ENCODE measurements around the gene YTHDF2. TPM values are rescaled to one million over a fixed set of nuclear protein-coding genes. Genes with fewer than 3 reads are reported as not detected.

The YTHDF2 gene
- total RNA-seq, 1 experiment from 2014 or later, result 200 TPM

- Histone ChIP-seq H2BK120ac (ENCODE audit: low read depth, low read length, poor library complexity, severe bottlenecking) (no peak overlapping the region), H3K79me2 (ENCODE audit: insufficient read depth, low read length) (no peaks in the 10 kb centered on the region), H3K23ac (ENCODE audit: insufficient read length, low read depth, low read length) (no peak overlapping the region), H3K79me1 (ENCODE audit: insufficient read depth, low read depth, low read length, poor library complexity, severe bottlenecking) (no peaks in the 10 kb centered on the region), H3K56ac (ENCODE audit: insufficient read length, low read depth, low read length) (no peak overlapping the region), H3T11ph (ENCODE audit: low read length) (no peak overlapping the region), H2BK15ac (ENCODE audit: low read depth, low read length) (no peak overlapping the region), H2AFZ (ENCODE audit: low read length) (no peak overlapping the region), H2BK5ac (ENCODE audit: insufficient read length, low read length) (no peak overlapping the region), H3K23me2 (ENCODE audit: insufficient read length, low read depth, low read length, poor library complexity, severe bottlenecking) (no peaks in the 10 kb centered on the region), H3K9me3 (ENCODE audit: control insufficient read depth, low read depth, low read length) (no peaks in the 10 kb centered on the region), H3K27me3 (ENCODE audit: insufficient read depth, low read length) (no peaks in the 10 kb centered on the region), H4K91ac (ENCODE audit: insufficient read length, low read depth, low read length) (no peak overlapping the region), H4K8ac (replicated peaks; ENCODE audit: insufficient read length, low read depth, low read length) (no peak overlapping the region), H2BK12ac (ENCODE audit: insufficient read length, low read depth, low read length) (no peak overlapping the region), H3K9ac (ENCODE audit: extremely low read depth, insufficient read length, low read length) (no peak overlapping the region), H3K4ac (ENCODE audit: low read depth, low read length) (no peak overlapping the region), H3K14ac (ENCODE audit: insufficient read depth, low read length) (no peak overlapping the region; the same call in 1 of the 2 replicates), H3K27ac (ENCODE audit: insufficient read length, low read depth, low read length) (no peak overlapping the region), H3K4me2 (ENCODE audit: insufficient read depth, insufficient read length, low read length) (no peak overlapping the region), H4K20me1 (ENCODE audit: control insufficient read depth, insufficient read depth, insufficient read length) (no peaks in the 10 kb centered on the region), H3K4me1 (ENCODE audit: insufficient read depth, low read length) (no peaks in the 10 kb centered on the region), H3K18ac (ENCODE audit: insufficient read length, low read depth, low read length) (no peak overlapping the region), H2BK20ac (ENCODE audit: low read depth, low read length, poor library complexity, severe bottlenecking) (no peak overlapping the region), H4K5ac (ENCODE audit: insufficient read length, low read depth, low read length) (no peak overlapping the region), H2AK5ac (ENCODE audit: insufficient read length, low read length) (no peak overlapping the region)
- H3K36me3 Mint-ChIP-seq (ENCODE audit: insufficient read depth in 1 of 3, low read depth in 3 of 3), result peaks cover 0 to 2% (median 0%) of the 10 kb centered on the region in 3 experiments; a peak in 2 of 7 replicates
- H3K4me3 Mint-ChIP-seq, result no peak overlapping the region
- peaks cover 2 to 3% of the 10 kb centered on the region in 2 experiments; a peak in 3 of 5 replicates for H3K9me3 Mint-ChIP-seq
- WGBS (ENCODE audit: extremely low coverage, insufficient read length, low lambda C conversion rate), result no CpG with 5 or more reads among the region's 6 CpGs
- H3K4me1 Mint-ChIP-seq, result peaks cover 29 to 35% of the 10 kb centered on the region in 2 experiments
- peak overlapping the region in 1 of 3 experiments; percentile 37; a peak in 2 of 7 replicates for H3K27ac Mint-ChIP-seq
- no peak for DNase-seq
- H3K27me3 Mint-ChIP-seq (ENCODE audit: low read depth), result peaks cover 5% of the 10 kb centered on the region
- TF ChIP-seq CTCF (conservative IDR thresholded peaks at IDR 0.05), result no peak
Observed at GRCh38 chr1:28801461-28801860, 64.7 kb downstream of the YTHDF2 start.

Data from H9 (cell line).